Neural cell (in vitro differentiated cells): ENCODE results near the gene INTS14. TPM values are rescaled to one million over a fixed set of nuclear protein-coding genes. Genes with fewer than 3 reads are reported as not detected.

Experiments used
- H2AFZ ChIP-seq: fragments of 200-600, 300-800 bp; sonication (generic), shearing (Covaris generic); 2 replicates; pipeline ENCODE4 v1.6.0; 2014; ENCODE audit warnings: low read depth, mild to moderate bottlenecking, antibody characterized with exemption, low read length, moderate library complexity
- H3F3A ChIP-seq: fragments of 200-600 bp; shearing (Covaris generic); 2 replicates; pipeline ENCODE4 v1.6.1; 2016; ENCODE audit warnings: mild to moderate bottlenecking, moderate library complexity, mixed read lengths, antibody characterized with exemption, low read length; ENCODE audit not compliant: insufficient read depth, poor library complexity, severe bottlenecking
- H3K27ac ChIP-seq: fragments of 200-600, 300-800 bp; sonication (generic), shearing (Covaris generic); 2 replicates; pipeline ENCODE4 v1.5.1; 2014; ENCODE audit warnings: mild to moderate bottlenecking, low read length, moderate library complexity
- H3K27me3 ChIP-seq: fragments of 300-800, 200-600 bp; sonication (generic), shearing (Covaris generic); 2 replicates; pipeline ENCODE4 v1.6.0; 2014; ENCODE audit warnings: mild to moderate bottlenecking, low read depth, low read length, moderate library complexity; ENCODE audit not compliant: insufficient read depth
- H3K36me3 ChIP-seq: fragments of 300-800, 200-600 bp; sonication (generic), shearing (Covaris generic); 2 replicates; pipeline ENCODE4 v1.5.1; 2014; ENCODE audit warnings: mild to moderate bottlenecking, antibody characterized with exemption, low read length, moderate library complexity; ENCODE audit not compliant: insufficient read depth
- H3K4me2 ChIP-seq: fragments of 300-800, 200-600 bp; sonication (generic), shearing (Covaris generic); 2 replicates; pipeline ENCODE4 v1.6.0; 2014; ENCODE audit warnings: mild to moderate bottlenecking, low read length
- H3K4me3 ChIP-seq: fragments of 300-800, 200-600 bp; sonication (generic), shearing (Covaris generic); 2 replicates; pipeline ENCODE4 v1.5.1; 2014; ENCODE audit warnings: mild to moderate bottlenecking, low read length, moderate library complexity
- H3K79me2 ChIP-seq: fragments of 200-600 bp; shearing (Covaris generic); replicated peaks from 2 replicates; pipeline ENCODE4 v1.6.0; 2014; ENCODE audit warnings: mild to moderate bottlenecking, low read length, moderate library complexity; ENCODE audit not compliant: insufficient read depth
- H3K9ac ChIP-seq: fragments of 300-800, 200-600 bp; sonication (generic), shearing (Covaris generic); 2 replicates; pipeline ENCODE4 v1.6.1; 2016; ENCODE audit warnings: mild to moderate bottlenecking, low read length, mixed read lengths
- H3K9me2 ChIP-seq: fragments of 200-600 bp; shearing (Covaris generic); 2 replicates; pipeline ENCODE4 v1.6.1; 2016; ENCODE audit warnings: mild to moderate bottlenecking, low read length, mixed read lengths; ENCODE audit not compliant: insufficient read depth
- H3K9me3 ChIP-seq: fragments of 200-600, 300-800 bp; sonication (generic), shearing (Covaris generic); 2 replicates; pipeline ENCODE4 v1.6.1; 2016; ENCODE audit warnings: mild to moderate bottlenecking, mixed run types, low read length, moderate library complexity, mixed read lengths
- H4K20me1 ChIP-seq: fragments of 200-600 bp; shearing (Covaris generic); 2 replicates; pipeline ENCODE4 v1.6.1; 2016; ENCODE audit warnings: mild to moderate bottlenecking, mixed run types; ENCODE audit not compliant: insufficient read depth
- EP300 ChIP-seq: fragments of 450-650 bp; conservative IDR thresholded peaks from 2 replicates; pipeline ENCODE4 v1.6.1; 2014; ENCODE audit warnings: antibody characterized with exemption, mild to moderate bottlenecking, moderate library complexity; ENCODE audit not compliant: poor library complexity, severe bottlenecking
- EZH2 ChIP-seq: fragments of 200-600, 300-800 bp; shearing (Covaris generic), sonication (generic); IDR thresholded peaks from 2 replicates; pipeline ENCODE4 v1.6.1; 2014; ENCODE audit warnings: antibody characterized with exemption, low read length, borderline replicate concordance, mild to moderate bottlenecking; ENCODE audit not compliant: insufficient read depth, poor library complexity, severe bottlenecking
- MXI1 ChIP-seq: fragments of 450-650 bp; conservative IDR thresholded peaks from 2 replicates; pipeline ENCODE4 v1.6.1; 2014; ENCODE audit warnings: antibody characterized with exemption, mild to moderate bottlenecking; ENCODE audit not compliant: poor library complexity, severe bottlenecking
- POLR2AphosphoS5 ChIP-seq: IDR thresholded peaks from 2 replicates; pipeline ENCODE4 v1.6.1; 2012
- RAD21 ChIP-seq: fragments of 450-650 bp; conservative IDR thresholded peaks from 2 replicates; pipeline ENCODE4 v1.6.1; 2014; ENCODE audit warnings: antibody characterized with exemption, mild to moderate bottlenecking, moderate library complexity
- REST ChIP-seq: IDR thresholded peaks from 2 replicates; pipeline ENCODE4 v1.6.1; 2012; ENCODE audit warnings: borderline replicate concordance
- SMC3 ChIP-seq: fragments of 450-650 bp; conservative IDR thresholded peaks from 2 replicates; pipeline ENCODE4 v1.6.1; 2014; ENCODE audit warnings: antibody characterized with exemption, mild to moderate bottlenecking, moderate library complexity; ENCODE audit not compliant: poor library complexity
- TAF1 ChIP-seq: IDR thresholded peaks from 2 replicates; pipeline ENCODE4 v1.6.1; 2012; ENCODE audit warnings: low read depth
- polyA plus RNA-seq: library from polyadenylated mRNA; depleted of rRNA; stranded (reverse); fragments of >200 nt; gene quantifications from 2 replicates; pipeline ENCODE4 v1.2.3, GENCODE V29; 2014
- TF ChIP-seq, protein P1 (sequence below): fragments of 450-650 bp; IDR thresholded peaks from 2 replicates; pipeline ENCODE4 v1.5.1; 2014; ENCODE audit warnings: antibody characterized with exemption, mild to moderate bottlenecking, moderate library complexity; ENCODE audit not compliant: poor library complexity, severe bottlenecking

INTS14 gene
- polyA plus RNA-seq, 1 donor from 2014 or later = 49.7 TPM

DNA sequence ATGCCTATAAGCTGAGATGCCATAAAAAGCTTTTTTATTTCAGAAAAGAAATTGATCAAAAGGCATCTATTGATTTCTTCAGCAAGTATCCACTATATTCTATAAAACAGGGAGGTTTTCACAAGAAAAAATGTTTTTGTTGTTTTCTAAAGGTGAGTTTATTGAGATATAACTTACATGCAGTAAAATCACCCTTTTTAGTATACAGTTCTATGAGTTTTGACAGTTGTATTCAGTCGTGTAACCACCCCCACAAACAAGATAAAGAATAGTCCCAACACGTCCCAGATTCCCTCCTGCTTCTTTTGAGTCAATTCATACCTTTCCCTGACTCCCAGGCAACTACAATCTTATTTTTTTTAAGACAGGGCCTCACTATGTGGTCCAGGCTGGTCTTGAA, 7.8 kb downstream of the INTS14 start:
- Histone ChIP-seq H3F3A (no peaks in the 10 kb centered on the region), H4K20me1 (no peaks in the 10 kb centered on the region), H3K27ac (no peak overlapping the region), H2AFZ (no peak overlapping the region), H3K4me3 (no peak overlapping the region), H3K79me2 (peaks cover 4% of the 10 kb centered on the region), H3K4me2 (no peak overlapping the region), H3K9me2 (no peaks in the 10 kb centered on the region), H3K9ac (no peak overlapping the region), H3K27me3 (no peaks in the 10 kb centered on the region), H3K9me3 (no peaks in the 10 kb centered on the region), H3K36me3 (no peaks in the 10 kb centered on the region)
- no peak for TF ChIP-seq SMC3
- no peak for TF ChIP-seq EP300
- TF ChIP-seq EZH2 = no peak
- no peak for TF ChIP-seq REST
- TF ChIP-seq TAF1 = no peak
- TF ChIP-seq POLR2AphosphoS5 = no peak
- TF ChIP-seq MXI1 = no peak
- no peak for TF ChIP-seq RAD21
- TF ChIP-seq, protein P1, sequence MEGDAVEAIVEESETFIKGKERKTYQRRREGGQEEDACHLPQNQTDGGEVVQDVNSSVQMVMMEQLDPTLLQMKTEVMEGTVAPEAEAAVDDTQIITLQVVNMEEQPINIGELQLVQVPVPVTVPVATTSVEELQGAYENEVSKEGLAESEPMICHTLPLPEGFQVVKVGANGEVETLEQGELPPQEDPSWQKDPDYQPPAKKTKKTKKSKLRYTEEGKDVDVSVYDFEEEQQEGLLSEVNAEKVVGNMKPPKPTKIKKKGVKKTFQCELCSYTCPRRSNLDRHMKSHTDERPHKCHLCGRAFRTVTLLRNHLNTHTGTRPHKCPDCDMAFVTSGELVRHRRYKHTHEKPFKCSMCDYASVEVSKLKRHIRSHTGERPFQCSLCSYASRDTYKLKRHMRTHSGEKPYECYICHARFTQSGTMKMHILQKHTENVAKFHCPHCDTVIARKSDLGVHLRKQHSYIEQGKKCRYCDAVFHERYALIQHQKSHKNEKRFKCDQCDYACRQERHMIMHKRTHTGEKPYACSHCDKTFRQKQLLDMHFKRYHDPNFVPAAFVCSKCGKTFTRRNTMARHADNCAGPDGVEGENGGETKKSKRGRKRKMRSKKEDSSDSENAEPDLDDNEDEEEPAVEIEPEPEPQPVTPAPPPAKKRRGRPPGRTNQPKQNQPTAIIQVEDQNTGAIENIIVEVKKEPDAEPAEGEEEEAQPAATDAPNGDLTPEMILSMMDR = no peak

DNA sequence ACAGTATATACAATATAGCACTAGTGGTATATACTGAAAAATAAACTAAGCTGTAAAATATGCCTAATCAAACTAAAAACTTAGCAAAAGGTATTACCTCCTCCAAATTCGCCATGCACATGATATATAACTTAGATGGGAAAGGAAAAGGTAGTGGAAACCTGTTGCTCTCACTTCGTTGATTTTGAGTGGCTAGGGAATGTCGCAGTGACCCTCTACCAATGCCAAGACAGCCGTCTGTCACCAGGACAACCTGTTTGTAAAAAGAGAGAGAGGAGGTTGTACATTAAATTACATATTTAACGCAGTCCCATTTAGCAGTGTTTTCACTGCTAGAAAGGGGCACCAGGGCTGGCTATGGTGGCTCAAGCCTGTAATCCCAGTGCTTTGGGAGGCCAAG, 11.3 kb downstream of the INTS14 start:
- Histone ChIP-seq H3K4me2 (no peak overlapping the region), H3K36me3 (peaks cover 5% of the 10 kb centered on the region), H3K27ac (no peak overlapping the region), H4K20me1 (no peaks in the 10 kb centered on the region), H2AFZ (no peak overlapping the region), H3F3A (no peaks in the 10 kb centered on the region), H3K9me2 (no peaks in the 10 kb centered on the region), H3K79me2 (no peaks in the 10 kb centered on the region), H3K9ac (no peak overlapping the region), H3K9me3 (no peaks in the 10 kb centered on the region), H3K4me3 (no peak overlapping the region), H3K27me3 (no peaks in the 10 kb centered on the region)
- TF ChIP-seq RAD21 = no peak
- no peak for TF ChIP-seq POLR2AphosphoS5
- no peak for TF ChIP-seq MXI1
- TF ChIP-seq TAF1 = no peak
- TF ChIP-seq, protein P1 = no peak
- TF ChIP-seq EP300 = no peak
- no peak for TF ChIP-seq SMC3
- no peak for TF ChIP-seq REST
- no peak for TF ChIP-seq EZH2
